HCT116 (cell line): ENCODE results near the gene NIPAL1. TPM values are rescaled to one million over a fixed set of nuclear protein-coding genes. Genes with fewer than 3 reads are reported as not detected.

Experiments
- ATAC-seq: fragments of 200-7000 bp; cut with Tn5 transposase; 2 replicates; pipeline ENCODE4 v1.9.1; 2020; ENCODE audit warnings: mild to moderate bottlenecking, moderate library complexity
- BruUV-seq: library from RNA; stranded (reverse); fragments of 400-500 nt; replicated peaks from 2 replicates; lab custom pipeline; 2021; lab: Mats Ljungman, UMichigan
- CTCF ChIA-PET: fragments of 300-600 bp; sonication (Branson Sonifier 250); formaldehyde crosslinking; loops from one replicate; lab custom pipeline; 2021; ENCODE audit warnings: antibody characterized with exemption; lab: Charles Lee
- POLR2A ChIA-PET: fragments of 300-600, 350-600 bp; sonication (Branson Sonifier 250); formaldehyde crosslinking; loops from one replicate; lab custom pipeline; 2021; ENCODE audit warnings: antibody characterized with exemption; lab: Charles Lee
- RAD21 ChIA-PET, 2 experiments: fragments of 300-600 bp; sonication (Branson Sonifier 250); formaldehyde crosslinking; loops; one replicate each; lab custom pipeline; 2023; ENCODE audit warnings: low total read pairs in 2 of 2; ENCODE audit not compliant: uncharacterized antibody in 2 of 2, unreplicated experiment in 2 of 2, low non-redundant PET in 1 of 2; lab: Charles Lee
- DNase-seq: peaks from one replicate; pipeline ENCODE4 v3.0.0-alpha.2; 2010; ENCODE audit warnings: low read depth, low spot score
- H2AFZ ChIP-seq: fragments of 200-600 bp; shearing (Covaris generic), sonication (generic); 2 replicates; pipeline ENCODE4 v1.6.1; 2017; ENCODE audit warnings: low read depth, mixed run types, mixed read lengths, antibody characterized with exemption, low read length; ENCODE audit not compliant: poor library complexity, severe bottlenecking
- H3K27ac ChIP-seq: 2 replicates; pipeline ENCODE4 v1.5.1; 2012; ENCODE audit warnings: low read depth, low read length
- H3K27me3 ChIP-seq: fragments of 200-600 bp; sonication (generic); 2 replicates; pipeline ENCODE4 v1.6.1; 2016; ENCODE audit warnings: mixed run types, low read length, mixed read lengths; ENCODE audit not compliant: insufficient read depth
- H3K36me3 ChIP-seq, 2 experiments: fragments of 200-500 bp in 1 of 2; fragments of 200-600 bp in 1 of 2; sonication (Bioruptor generic) in 1 of 2; sonication (generic) in 1 of 2; 2 replicates each; pipeline versions ENCODE4 v1.5.1 to v1.6.1; 2014 to 2016; ENCODE audit warnings: low read length in 2 of 2, inconsistent platforms in 1 of 2, mixed read lengths in 1 of 2, mixed run types in 1 of 2; ENCODE audit not compliant: insufficient read depth in 2 of 2, control insufficient read depth in 1 of 2
- H3K4me1 ChIP-seq, 2 experiments: fragments of 200-600 bp in 1 of 2; sonication (generic) in 1 of 2; 2 replicates each; pipeline versions ENCODE4 v1.5.1 to v1.6.1; 2012 to 2017; ENCODE audit warnings: low read length in 2 of 2, inconsistent platforms in 1 of 2, mild to moderate bottlenecking in 1 of 2, mixed read lengths in 1 of 2, mixed run types in 1 of 2, moderate library complexity in 1 of 2; ENCODE audit not compliant: insufficient read depth in 2 of 2, control insufficient read depth in 1 of 2
- H3K4me2 ChIP-seq: fragments of 200-600 bp; sonication (generic); 2 replicates; pipeline ENCODE4 v1.6.1; 2017; ENCODE audit warnings: mixed run types, low read length, mixed read lengths
- H3K4me3 ChIP-seq, 2 experiments: fragments of 200-600 bp in 1 of 2; sonication (generic) in 1 of 2; replicated peaks in 1 of 2; 2 replicates each; pipeline ENCODE4 v1.5.1; 2011 to 2016; ENCODE audit warnings: low read length in 2 of 2, control low read depth in 1 of 2, low read depth in 1 of 2, mild to moderate bottlenecking in 1 of 2, mixed read lengths in 1 of 2, mixed run types in 1 of 2
- H3K79me2 ChIP-seq: fragments of 200-600 bp; sonication (generic); 2 replicates; pipeline ENCODE4 v1.6.1; 2017; ENCODE audit warnings: mild to moderate bottlenecking, mixed run types, low read length, moderate library complexity, mixed read lengths; ENCODE audit not compliant: insufficient read depth
- H3K9ac ChIP-seq: fragments of 200-600 bp; sonication (generic); 2 replicates; pipeline ENCODE4 v1.6.1; 2016; ENCODE audit warnings: low read length, mixed read lengths
- H3K9me2 ChIP-seq: fragments of 200-600 bp; sonication (generic), shearing (Covaris generic); 2 replicates; pipeline ENCODE4 v1.6.1; 2017; ENCODE audit warnings: mixed run types, mild to moderate bottlenecking, moderate library complexity; ENCODE audit not compliant: insufficient read depth
- H3K9me3 ChIP-seq, 2 experiments: fragments of 200-500 bp in 1 of 2; fragments of 200-600 bp in 1 of 2; sonication (Bioruptor generic) in 1 of 2; sonication (generic) in 1 of 2; 2 replicates each; pipeline ENCODE4 v1.6.1; 2014 to 2017; ENCODE audit warnings: low read length in 2 of 2, mixed read lengths in 2 of 2, inconsistent platforms in 1 of 2, low read depth in 1 of 2, mild to moderate bottlenecking in 1 of 2, mixed run types in 1 of 2, moderate library complexity in 1 of 2; ENCODE audit not compliant: control insufficient read depth in 1 of 2, insufficient read depth in 1 of 2
- H4K20me1 ChIP-seq: fragments of 200-600 bp; sonication (generic), shearing (Covaris generic); 2 replicates; pipeline ENCODE4 v1.6.1; 2017; ENCODE audit warnings: mixed run types, mild to moderate bottlenecking, moderate library complexity; ENCODE audit not compliant: insufficient read depth
- ATF3 ChIP-seq: IDR thresholded peaks from 2 replicates; pipeline ENCODE4 v1.6.1; 2012
- CEBPB ChIP-seq: IDR thresholded peaks from 2 replicates; pipeline ENCODE4 v1.6.1; 2012; ENCODE audit warnings: low read depth
- EGR1 ChIP-seq: IDR thresholded peaks from 2 replicates; pipeline ENCODE4 v1.6.1; 2012; ENCODE audit warnings: low read depth
- EZH2 ChIP-seq: fragments of 200-600 bp; sonication (generic); IDR thresholded peaks from 2 replicates; pipeline ENCODE4 v1.6.1; 2017; ENCODE audit warnings: antibody characterized with exemption, mixed run types
- FOSL1 ChIP-seq: IDR thresholded peaks from 2 replicates; pipeline ENCODE4 v1.6.1; 2012; ENCODE audit warnings: low read depth
- JUND ChIP-seq: IDR thresholded peaks from 2 replicates; pipeline ENCODE4 v1.6.1; 2012
- POLR2A ChIP-seq: IDR thresholded peaks from 2 replicates; pipeline ENCODE4 v1.7.0; 2011; ENCODE audit warnings: borderline replicate concordance; ENCODE audit not compliant: insufficient read depth, insufficient read length; ENCODE audit errors: extremely low read depth
- POLR2AphosphoS5 ChIP-seq: IDR thresholded peaks from 2 replicates; pipeline ENCODE4 v1.6.1; 2011; ENCODE audit warnings: mild to moderate bottlenecking, low read depth, low read length, moderate library complexity
- REST ChIP-seq: IDR thresholded peaks from 2 replicates; pipeline ENCODE4 v1.6.1; 2012; ENCODE audit warnings: low read depth
- SP1 ChIP-seq: IDR thresholded peaks from 2 replicates; pipeline ENCODE4 v1.6.1; 2012; ENCODE audit warnings: low read depth
- TCF7L2 ChIP-seq: IDR thresholded peaks from 2 replicates; pipeline ENCODE4 v1.7.0; 2011; ENCODE audit warnings: borderline replicate concordance, inconsistent platforms; ENCODE audit not compliant: insufficient read depth, insufficient read length; ENCODE audit errors: extremely low read depth
- ZBTB33 ChIP-seq: IDR thresholded peaks from 2 replicates; pipeline ENCODE4 v1.6.1; 2011; ENCODE audit warnings: mild to moderate bottlenecking, low read length, moderate library complexity; ENCODE audit not compliant: insufficient replicate concordance; ENCODE audit errors: extremely low read depth
- intact Hi-C: fragments of 100-400 bp; cut with micrococcal nuclease; formaldehyde crosslinking; loops from 2 replicates; pipeline ENCODE4 v1.10.0; 2022
- total RNA-seq: library from RNA; stranded (reverse); gene quantifications from one replicate; pipeline ENCODE4 v1.2.1, GENCODE V29; 2021; ENCODE audit not compliant: unreplicated experiment

NIPAL1 gene
- total RNA-seq, 1 experiment from 2014 or later: 7.0 TPM

GRCh38 chr4:48049483-48049882, 32.9 kb downstream of the NIPAL1 start:
- H3K79me2 ChIP-seq: no peaks in the 10 kb centered on the region
- ChIA-PET RAD21 (no interaction called here), CTCF (no interaction called here), POLR2A (no interaction called here)
- H2AFZ ChIP-seq: no peak overlapping the region
- no peak overlapping the region for H3K4me3 ChIP-seq
- no peak overlapping the region for H3K27ac ChIP-seq
- H3K27me3 ChIP-seq: no peaks in the 10 kb centered on the region
- intact Hi-C loops: no loop called here
- DNase-seq: no peak
- ATAC-seq: no peak
- no peaks in the 10 kb centered on the region for H3K36me3 ChIP-seq
- no peaks in the 10 kb centered on the region for H3K9me3 ChIP-seq
- H4K20me1 ChIP-seq: no peaks in the 10 kb centered on the region
- no peak overlapping the region for H3K9ac ChIP-seq
- TF ChIP-seq FOSL1 (no peak), ZBTB33 (no peak), TCF7L2 (no peak), EGR1 (no peak), SP1 (no peak), POLR2A (no peak), POLR2AphosphoS5 (no peak), JUND (no peak), EZH2 (no peak), CEBPB (no peak), REST (no peak), ATF3 (no peak)
- no peaks in the 10 kb centered on the region; a peak in 1 of 4 replicates for H3K4me1 ChIP-seq
- no peak overlapping the region for H3K4me2 ChIP-seq
- no peaks in the 10 kb centered on the region for H3K9me2 ChIP-seq
- BruUV-seq: no TSS peak
